Keratinocyte (primary cell): ENCODE results near the gene APRT. TPM values are rescaled to one million over a fixed set of nuclear protein-coding genes. Genes with fewer than 3 reads are reported as not detected.

ENCODE experiments used
- DNase-seq: peaks from one replicate; pipeline ENCODE4 v3.0.0-alpha.2; 2011; ENCODE audit warnings: low read depth, missing footprints, low spot score
- FAIRE-seq: peaks from 2 replicates; lab custom pipeline; 2011; peaks lifted over from hg19 to GRCh38; lab: Jason Lieb, UNC
- H2AFZ ChIP-seq: 2 replicates; pipeline ENCODE4 v1.6.0; 2012; ENCODE audit warnings: low read length, control low read depth, inconsistent platforms; ENCODE audit not compliant: control insufficient read depth
- H3K27ac ChIP-seq: 2 replicates; pipeline ENCODE4 v1.5.1; 2011; ENCODE audit warnings: low read length; ENCODE audit not compliant: control insufficient read depth, insufficient read depth
- H3K27me3 ChIP-seq: 3 replicates; pipeline ENCODE4 v1.6.0; 2011; ENCODE audit warnings: low read length; ENCODE audit not compliant: control insufficient read depth, insufficient read depth; ENCODE audit errors: extremely low read depth
- H3K36me3 ChIP-seq, 2 experiments: 2 replicates in 1 of 2; 3 replicates in 1 of 2; pipeline ENCODE4 v1.5.1; 2011; ENCODE audit warnings: low read length in 2 of 2, mild to moderate bottlenecking in 1 of 2; ENCODE audit not compliant: control insufficient read depth in 2 of 2, insufficient read depth in 2 of 2; ENCODE audit errors: extremely low read depth in 1 of 2
- H3K4me1 ChIP-seq: 3 replicates; pipeline ENCODE4 v1.5.1; 2011; ENCODE audit warnings: low read length; ENCODE audit not compliant: control insufficient read depth, insufficient read depth; ENCODE audit errors: extremely low read depth
- H3K4me2 ChIP-seq: 3 replicates; pipeline ENCODE4 v1.6.0; 2011; ENCODE audit warnings: low read depth, low read length; ENCODE audit not compliant: control insufficient read depth, insufficient read depth; ENCODE audit errors: extremely low read depth
- H3K4me3 ChIP-seq, 3 experiments: fragments of 200-600 bp in 1 of 3; sonication (generic) in 1 of 3; 2 replicates in 2 of 3; 3 replicates in 1 of 3; pipeline ENCODE4 v1.5.1; 2011 to 2016; ENCODE audit warnings: low read length in 3 of 3, mild to moderate bottlenecking in 3 of 3, control low read depth in 2 of 3, inconsistent platforms in 1 of 3, low read depth in 1 of 3, mixed read lengths in 1 of 3, mixed run types in 1 of 3, moderate library complexity in 1 of 3; ENCODE audit not compliant: control insufficient read depth in 2 of 3, insufficient read depth in 2 of 3; ENCODE audit errors: extremely low read depth in 1 of 3
- H3K79me2 ChIP-seq: 2 replicates; pipeline ENCODE4 v1.6.0; 2012; ENCODE audit warnings: low read length; ENCODE audit not compliant: control insufficient read depth, insufficient read depth
- H3K9ac ChIP-seq: 3 replicates; pipeline ENCODE4 v1.6.0; 2011; ENCODE audit warnings: low read length; ENCODE audit not compliant: control insufficient read depth, insufficient read depth; ENCODE audit errors: extremely low read depth
- H3K9me1 ChIP-seq: 3 replicates; pipeline ENCODE4 v1.6.0; 2011; ENCODE audit warnings: low read length; ENCODE audit not compliant: control insufficient read depth, insufficient read depth; ENCODE audit errors: extremely low read depth
- H3K9me3 ChIP-seq: 2 replicates; pipeline ENCODE4 v1.5.1; 2012; ENCODE audit warnings: low read depth, low read length; ENCODE audit not compliant: control insufficient read depth
- H4K20me1 ChIP-seq: 3 replicates; pipeline ENCODE4 v1.6.0; 2011; ENCODE audit warnings: low read length; ENCODE audit not compliant: control insufficient read depth, insufficient read depth; ENCODE audit errors: extremely low read depth
- EZH2 ChIP-seq: IDR thresholded peaks from one replicate; pipeline ENCODE4 v1.6.1; 2012; ENCODE audit warnings: inconsistent platforms, mild to moderate bottlenecking, low read length, moderate library complexity
- dilution Hi-C: fragments of 300-500 bp; cut with MboI; formaldehyde crosslinking; loops from one replicate; pipeline ENCODE4 v1.7.0; 2020; ENCODE audit warnings: low sequenced_read_pairs; ENCODE audit not compliant: extremely low pct_ligation_motif_present
- polyA plus RNA-seq, 5 experiments: library from polyadenylated mRNA; depleted of rRNA in 3 of 5; stranded (reverse) in 3 of 5; stranded (forward) in 1 of 5; unstranded in 1 of 5; fragments of >200 nt; gene quantifications; 1 replicate in 1 of 5; 2 replicates in 3 of 5; 3 replicates in 1 of 5; pipeline versions ENCODE4 v1.2.1 to v1.2.3, GENCODE V29; 2011 to 2012; ENCODE audit warnings: missing spikeins in 2 of 5, low read depth in 1 of 5, low replicate concordance in 1 of 5
- TF ChIP-seq, protein P1 (sequence below), 3 experiments: IDR thresholded peaks in 1 of 3; conservative IDR thresholded peaks in 1 of 3; optimal IDR thresholded peaks in 1 of 3; 2 replicates in 2 of 3; 3 replicates in 1 of 3; pipeline versions ENCODE3 to v1.5.1; 2011; ENCODE audit warnings: low read length in 3 of 3, mild to moderate bottlenecking in 3 of 3, moderate library complexity in 2 of 3, control low read depth in 1 of 3, inconsistent platforms in 1 of 3; ENCODE audit not compliant: insufficient read depth in 2 of 3; ENCODE audit errors: extremely low read depth in 1 of 3

APRT gene
- polyA plus RNA-seq, 1 donor (not counting 4 experiments of a cell fraction or from before 2014, with no cell fraction given), result 106 TPM

GRCh38 chr16:88840600-88841215 is 29.0 kb upstream of the APRT start:
- Histone ChIP-seq H3K9me1 (no peaks in the 10 kb centered on the region), H3K4me3 (no peak overlapping the region), H3K36me3 (peaks cover 0 to 13% of the 10 kb centered on the region in 2 experiments), H3K9me3 (no peaks in the 10 kb centered on the region), H4K20me1 (no peaks in the 10 kb centered on the region), H3K9ac (no peak overlapping the region), H3K27ac (no peak overlapping the region), H3K79me2 (no peaks in the 10 kb centered on the region), H3K27me3 (no peaks in the 10 kb centered on the region), H3K4me2 (no peak overlapping the region), H2AFZ (no peak overlapping the region), H3K4me1 (no peaks in the 10 kb centered on the region)
- no peak for FAIRE-seq
- dilution Hi-C loops, result no loop called here
- no peak for TF ChIP-seq EZH2
- TF ChIP-seq, protein P1, sequence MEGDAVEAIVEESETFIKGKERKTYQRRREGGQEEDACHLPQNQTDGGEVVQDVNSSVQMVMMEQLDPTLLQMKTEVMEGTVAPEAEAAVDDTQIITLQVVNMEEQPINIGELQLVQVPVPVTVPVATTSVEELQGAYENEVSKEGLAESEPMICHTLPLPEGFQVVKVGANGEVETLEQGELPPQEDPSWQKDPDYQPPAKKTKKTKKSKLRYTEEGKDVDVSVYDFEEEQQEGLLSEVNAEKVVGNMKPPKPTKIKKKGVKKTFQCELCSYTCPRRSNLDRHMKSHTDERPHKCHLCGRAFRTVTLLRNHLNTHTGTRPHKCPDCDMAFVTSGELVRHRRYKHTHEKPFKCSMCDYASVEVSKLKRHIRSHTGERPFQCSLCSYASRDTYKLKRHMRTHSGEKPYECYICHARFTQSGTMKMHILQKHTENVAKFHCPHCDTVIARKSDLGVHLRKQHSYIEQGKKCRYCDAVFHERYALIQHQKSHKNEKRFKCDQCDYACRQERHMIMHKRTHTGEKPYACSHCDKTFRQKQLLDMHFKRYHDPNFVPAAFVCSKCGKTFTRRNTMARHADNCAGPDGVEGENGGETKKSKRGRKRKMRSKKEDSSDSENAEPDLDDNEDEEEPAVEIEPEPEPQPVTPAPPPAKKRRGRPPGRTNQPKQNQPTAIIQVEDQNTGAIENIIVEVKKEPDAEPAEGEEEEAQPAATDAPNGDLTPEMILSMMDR (optimal IDR thresholded peaks at IDR 0.05 in 1 of 3, IDR thresholded peaks at IDR 0.05 in 1 of 3, conservative IDR thresholded peaks at IDR 0.05 in 1 of 3; ENCODE audit: extremely low read depth in 1 of 3, insufficient read depth in 2 of 3, low read length in 3 of 3), result no peak
- no peak for DNase-seq

DNA sequence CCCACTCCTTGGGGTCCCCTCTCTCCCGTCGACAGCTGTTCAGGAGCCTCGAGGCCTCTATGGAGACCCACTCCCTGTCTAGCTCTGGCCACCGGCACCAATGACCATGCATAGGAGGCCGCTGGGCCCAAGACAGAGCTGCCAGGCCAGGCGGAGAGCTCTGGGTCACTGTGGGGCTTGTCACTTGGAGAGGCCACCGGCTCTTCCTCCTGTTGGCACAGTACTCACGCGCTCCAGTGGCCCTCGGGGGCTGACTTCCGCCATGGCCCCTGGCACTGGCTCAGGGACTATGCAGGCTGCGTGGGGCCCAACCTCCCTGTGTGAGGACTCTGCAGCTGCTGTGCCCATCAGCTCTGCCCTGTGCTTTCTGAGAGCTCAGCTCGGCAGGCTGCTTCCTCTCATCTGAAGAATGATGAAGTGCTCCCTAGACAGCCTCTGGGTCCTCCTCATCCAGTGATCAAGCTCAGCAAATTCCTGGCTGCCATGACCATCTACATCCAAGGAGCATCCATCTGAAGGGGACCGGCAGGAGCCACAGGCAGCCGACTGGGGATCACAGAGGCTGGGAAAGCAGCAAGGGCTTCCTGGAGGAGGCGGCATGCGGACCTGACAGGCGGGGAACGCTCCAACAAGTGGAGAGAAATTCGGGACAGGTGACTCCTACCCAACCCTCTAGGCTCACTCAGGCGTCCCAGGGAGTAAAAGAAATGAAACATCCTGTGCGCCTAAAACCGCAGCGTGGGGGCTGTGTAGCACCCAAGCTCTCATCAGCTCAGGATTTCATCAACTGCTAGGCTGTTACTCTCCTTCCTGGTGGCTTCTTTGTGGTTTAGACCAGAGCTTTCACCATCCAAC is 28.2 kb upstream of the APRT start:
- dilution Hi-C loops, result no loop called here
- H3K27ac ChIP-seq, result no peak overlapping the region
- no peak for DNase-seq
- peaks cover 0 to 18% of the 10 kb centered on the region in 2 experiments for H3K36me3 ChIP-seq
- no peak overlapping the region for H3K4me2 ChIP-seq
- no peaks in the 10 kb centered on the region for H4K20me1 ChIP-seq
- no peak overlapping the region for H3K4me3 ChIP-seq
- TF ChIP-seq EZH2, result no peak
- TF ChIP-seq, protein P1 (optimal IDR thresholded peaks at IDR 0.05 in 1 of 3, IDR thresholded peaks at IDR 0.05 in 1 of 3, conservative IDR thresholded peaks at IDR 0.05 in 1 of 3; ENCODE audit: extremely low read depth in 1 of 3, insufficient read depth in 2 of 3, low read length in 3 of 3), result no peak
- no peaks in the 10 kb centered on the region for H3K9me1 ChIP-seq
- no peak overlapping the region for H3K9ac ChIP-seq
- H3K4me1 ChIP-seq, result no peaks in the 10 kb centered on the region
- FAIRE-seq, result no peak
- no peaks in the 10 kb centered on the region for H3K79me2 ChIP-seq
- no peaks in the 10 kb centered on the region for H3K27me3 ChIP-seq
- H3K9me3 ChIP-seq, result no peaks in the 10 kb centered on the region
- no peak overlapping the region for H2AFZ ChIP-seq
